ENCODE measurements around the gene TMBIM4. TPM values are rescaled to one million over a fixed set of nuclear protein-coding genes. Genes with fewer than 3 reads are reported as not detected.

Gene TMBIM4
- total RNA-seq, 1 experiment from 2014 or later = 18.4 TPM

GRCh38 chr12:66203820-66204219 is 34.0 kb upstream of the TMBIM4 start:
- TF ChIP-seq, protein P1, sequence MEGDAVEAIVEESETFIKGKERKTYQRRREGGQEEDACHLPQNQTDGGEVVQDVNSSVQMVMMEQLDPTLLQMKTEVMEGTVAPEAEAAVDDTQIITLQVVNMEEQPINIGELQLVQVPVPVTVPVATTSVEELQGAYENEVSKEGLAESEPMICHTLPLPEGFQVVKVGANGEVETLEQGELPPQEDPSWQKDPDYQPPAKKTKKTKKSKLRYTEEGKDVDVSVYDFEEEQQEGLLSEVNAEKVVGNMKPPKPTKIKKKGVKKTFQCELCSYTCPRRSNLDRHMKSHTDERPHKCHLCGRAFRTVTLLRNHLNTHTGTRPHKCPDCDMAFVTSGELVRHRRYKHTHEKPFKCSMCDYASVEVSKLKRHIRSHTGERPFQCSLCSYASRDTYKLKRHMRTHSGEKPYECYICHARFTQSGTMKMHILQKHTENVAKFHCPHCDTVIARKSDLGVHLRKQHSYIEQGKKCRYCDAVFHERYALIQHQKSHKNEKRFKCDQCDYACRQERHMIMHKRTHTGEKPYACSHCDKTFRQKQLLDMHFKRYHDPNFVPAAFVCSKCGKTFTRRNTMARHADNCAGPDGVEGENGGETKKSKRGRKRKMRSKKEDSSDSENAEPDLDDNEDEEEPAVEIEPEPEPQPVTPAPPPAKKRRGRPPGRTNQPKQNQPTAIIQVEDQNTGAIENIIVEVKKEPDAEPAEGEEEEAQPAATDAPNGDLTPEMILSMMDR (conservative IDR thresholded peaks at IDR 0.05) = no peak
- no peaks in the 10 kb centered on the region for H3K79me1 ChIP-seq (ENCODE audit: insufficient read depth, low read depth, low read length, poor library complexity, severe bottlenecking)
- Mint-ChIP-seq H3K27me3 (ENCODE audit: low read depth) (no peaks in the 10 kb centered on the region; the same call in 1 of the 2 replicates), H3K4me3 (no peak overlapping the region), H3K36me3 (ENCODE audit: insufficient read depth in 1 of 3, low read depth in 3 of 3) (peaks cover 0 to 7% (median 6%) of the 10 kb centered on the region in 3 experiments; a peak in 5 of 7 replicates), H3K9me3 (peaks cover 5 to 6% of the 10 kb centered on the region in 2 experiments), H3K4me1 (no peaks in the 10 kb centered on the region), H3K27ac (no peak overlapping the region)
- no peak overlapping the region for H3K23ac ChIP-seq (ENCODE audit: insufficient read length, low read depth, low read length)
- H3K79me2 ChIP-seq (ENCODE audit: insufficient read depth, low read length) = no peaks in the 10 kb centered on the region
- no peak overlapping the region for H2BK12ac ChIP-seq (ENCODE audit: insufficient read length, low read depth, low read length)
- no peak overlapping the region for H4K8ac ChIP-seq (replicated peaks; ENCODE audit: insufficient read length, low read depth, low read length)
- H3K27ac ChIP-seq (ENCODE audit: insufficient read length, low read depth, low read length) = no peak overlapping the region
- no peaks in the 10 kb centered on the region for H3K9me3 ChIP-seq (ENCODE audit: control insufficient read depth, low read depth, low read length)
- H3K4me2 ChIP-seq (ENCODE audit: insufficient read depth, insufficient read length, low read length) = no peak overlapping the region
- no CpG with 5 or more reads among the region's 4 CpGs for WGBS (ENCODE audit: extremely low coverage, insufficient read length, low lambda C conversion rate)
- no peak overlapping the region for H4K91ac ChIP-seq (ENCODE audit: insufficient read length, low read depth, low read length)
- H2BK120ac ChIP-seq (ENCODE audit: low read depth, low read length, poor library complexity, severe bottlenecking) = no peak overlapping the region
- H2BK20ac ChIP-seq (ENCODE audit: low read depth, low read length, poor library complexity, severe bottlenecking) = no peak overlapping the region
- H4K5ac ChIP-seq (ENCODE audit: insufficient read length, low read depth, low read length) = no peak overlapping the region
- H3K4me1 ChIP-seq (ENCODE audit: insufficient read depth, low read length) = no peaks in the 10 kb centered on the region
- no peaks in the 10 kb centered on the region for H3K27me3 ChIP-seq (ENCODE audit: insufficient read depth, low read length)
- no peak overlapping the region for H3K14ac ChIP-seq (ENCODE audit: insufficient read depth, low read length)
- no peak overlapping the region for H2BK15ac ChIP-seq (ENCODE audit: low read depth, low read length)
- H3K56ac ChIP-seq (ENCODE audit: insufficient read length, low read depth, low read length) = no peak overlapping the region
- no peak overlapping the region for H3T11ph ChIP-seq (ENCODE audit: low read length)
- no peak overlapping the region for H2BK5ac ChIP-seq (ENCODE audit: insufficient read length, low read length)
- no peak for DNase-seq
- no peak overlapping the region for H2AK5ac ChIP-seq (ENCODE audit: insufficient read length, low read length)
- no peak overlapping the region for H3K9ac ChIP-seq (ENCODE audit: extremely low read depth, insufficient read length, low read length)
- H4K20me1 ChIP-seq (ENCODE audit: control insufficient read depth, insufficient read depth, insufficient read length) = no peaks in the 10 kb centered on the region
- no peaks in the 10 kb centered on the region for H3K23me2 ChIP-seq (ENCODE audit: insufficient read length, low read depth, low read length, poor library complexity, severe bottlenecking)
- H3K4ac ChIP-seq (ENCODE audit: low read depth, low read length) = no peak overlapping the region
- H3K18ac ChIP-seq (ENCODE audit: insufficient read length, low read depth, low read length) = no peak overlapping the region
- no peak overlapping the region for H2AFZ ChIP-seq (ENCODE audit: low read length)
